Measurements from ENCODE around the gene GABBR2. TPM values are rescaled to one million over a fixed set of nuclear protein-coding genes. Genes with fewer than 3 reads are reported as not detected.

Gene GABBR2
- total and polyA plus RNA-seq, 2 donors (not counting 1 experiment from before 2014, with no cell fraction given) = 0.03 TPM; not detected in 1

GRCh38 chr9:98453589-98454311 lies 255.0 kb downstream of the GABBR2 start:
- Histone ChIP-seq H3K9ac (ENCODE audit: low read length) (no peak overlapping the region), H3K4me2 (replicated peaks; ENCODE audit: low read depth, low read length, poor library complexity, severe bottlenecking) (no peak overlapping the region), H3K4me1 (ENCODE audit: control insufficient read depth in 2 of 2, insufficient read depth in 2 of 2, low read length in 2 of 2) (no peaks in the 10 kb centered on the region), H3K79me2 (ENCODE audit: control insufficient read depth, insufficient read depth, low read length) (no peaks in the 10 kb centered on the region), H3K9me3 (ENCODE audit: control extremely low read depth in 1 of 3, control insufficient read depth in 2 of 3, insufficient read depth in 1 of 3, low read length in 2 of 3) (peaks cover 0 to 2% (median 0%) of the 10 kb centered on the region in 3 donors), H2AFZ (ENCODE audit: insufficient read depth, low read depth, low read length, poor library complexity, severe bottlenecking) (no peak overlapping the region), H3K4me3 (ENCODE audit: control extremely low read depth in 1 of 5, extremely low read depth in 1 of 5, insufficient read depth in 1 of 5, low read depth in 2 of 5, low read length in 4 of 5) (no peak overlapping the region), H3K36me3 (replicated peaks in 1 of 2; ENCODE audit: control extremely low read depth in 1 of 2, control insufficient read depth in 1 of 2, extremely low read depth in 1 of 2, insufficient read depth in 2 of 2, low read length in 1 of 2) (no peaks in the 10 kb centered on the region), H3K27me3 (replicated peaks in 1 of 4; ENCODE audit: control extremely low read depth in 1 of 4, control insufficient read depth in 3 of 4, insufficient read depth in 4 of 4, low read length in 3 of 4) (peaks cover 0 to 13% (median 1%) of the 10 kb centered on the region in 4 experiments), H4K20me1 (ENCODE audit: control insufficient read depth, insufficient read depth, low read length, poor library complexity, severe bottlenecking) (no peaks in the 10 kb centered on the region), H3K27ac (ENCODE audit: low read length in 2 of 2) (no peak overlapping the region)
- POLR2A ChIA-PET = no interaction called here
- 92% methylated on average over 12 of the region's 16 CpGs for WGBS (ENCODE audit: insufficient coverage)
- Mint-ChIP-seq H3K4me1 (no peaks in the 10 kb centered on the region), H3K4me3 (no peak overlapping the region), H3K27me3 (peaks cover 42% of the 10 kb centered on the region), H3K9me3 (ENCODE audit: insufficient read depth) (no peaks in the 10 kb centered on the region), H3K27ac (no peak overlapping the region)
- TF ChIP-seq CTCF (IDR thresholded peaks at IDR 0.05) (no peak), EZH2 (IDR thresholded peaks at IDR 0.05; ENCODE audit: borderline replicate concordance, insufficient read depth, low read depth, low read length, poor library complexity, severe bottlenecking) (no peak)
- CTCF ChIA-PET = no interaction called here
- ATAC-seq (ENCODE audit: low read depth) (no peak), DNase-seq (no peak)
- intact Hi-C loops (cut with micrococcal nuclease) = no loop called here

GRCh38 chr9:98451576-98451975 lies 257.2 kb downstream of the GABBR2 start:
- CTCF ChIA-PET = no interaction called here
- intact Hi-C loops (cut with micrococcal nuclease) = no loop called here
- POLR2A ChIA-PET = no interaction called here
- Histone ChIP-seq H3K36me3 (replicated peaks in 1 of 2; ENCODE audit: control extremely low read depth in 1 of 2, control insufficient read depth in 1 of 2, extremely low read depth in 1 of 2, insufficient read depth in 2 of 2, low read length in 1 of 2) (no peaks in the 10 kb centered on the region), H3K4me1 (ENCODE audit: control insufficient read depth in 2 of 2, insufficient read depth in 2 of 2, low read length in 2 of 2) (no peaks in the 10 kb centered on the region), H3K9ac (ENCODE audit: low read length) (no peak overlapping the region), H3K27me3 (replicated peaks in 1 of 4; ENCODE audit: control extremely low read depth in 1 of 4, control insufficient read depth in 3 of 4, insufficient read depth in 4 of 4, low read length in 3 of 4) (peaks cover 0 to 7% (median 0%) of the 10 kb centered on the region in 4 experiments), H4K20me1 (ENCODE audit: control insufficient read depth, insufficient read depth, low read length, poor library complexity, severe bottlenecking) (no peaks in the 10 kb centered on the region), H3K79me2 (ENCODE audit: control insufficient read depth, insufficient read depth, low read length) (no peaks in the 10 kb centered on the region), H3K4me3 (ENCODE audit: control extremely low read depth in 1 of 5, extremely low read depth in 1 of 5, insufficient read depth in 1 of 5, low read depth in 2 of 5, low read length in 4 of 5) (no peak overlapping the region), H3K4me2 (replicated peaks; ENCODE audit: low read depth, low read length, poor library complexity, severe bottlenecking) (no peak overlapping the region), H3K9me3 (ENCODE audit: control extremely low read depth in 1 of 3, control insufficient read depth in 2 of 3, insufficient read depth in 1 of 3, low read length in 2 of 3) (no peaks in the 10 kb centered on the region), H3K27ac (ENCODE audit: low read length in 2 of 2) (no peak overlapping the region), H2AFZ (ENCODE audit: insufficient read depth, low read depth, low read length, poor library complexity, severe bottlenecking) (no peak overlapping the region)
- TF ChIP-seq CTCF (IDR thresholded peaks at IDR 0.05) (no peak), EZH2 (IDR thresholded peaks at IDR 0.05; ENCODE audit: borderline replicate concordance, insufficient read depth, low read depth, low read length, poor library complexity, severe bottlenecking) (no peak)
- Mint-ChIP-seq H3K4me3 (no peak overlapping the region), H3K9me3 (ENCODE audit: insufficient read depth) (no peaks in the 10 kb centered on the region), H3K27ac (no peak overlapping the region), H3K27me3 (peaks cover 33% of the 10 kb centered on the region), H3K4me1 (no peaks in the 10 kb centered on the region)
- 67% methylated on average over 1 of the region's 1 CpG for WGBS (ENCODE audit: insufficient coverage)
- ATAC-seq (ENCODE audit: low read depth) (no peak), DNase-seq (no peak)

Data from B cell (primary cell).